IgD-negative memory B cell (primary cell): ENCODE results near the gene PRPF40B. TPM values are rescaled to one million over a fixed set of nuclear protein-coding genes. Genes with fewer than 3 reads are reported as not detected.

Experiments used
- H3K27ac Mint-ChIP-seq, 3 donors: one replicate each; pipeline ENCODE4 v1.8.0; 2020 to 2022; ENCODE audit warnings: mild to moderate bottlenecking in 3 of 3, mixed read lengths in 3 of 3, moderate library complexity in 1 of 3
- H3K27me3 Mint-ChIP-seq: one replicate; pipeline ENCODE4 v1.8.0; 2021; ENCODE audit warnings: mixed read lengths
- H3K36me3 Mint-ChIP-seq: one replicate; pipeline ENCODE4 v1.8.0; 2020; ENCODE audit warnings: mild to moderate bottlenecking, mixed read lengths
- H3K4me1 Mint-ChIP-seq, 3 donors: one replicate each; pipeline ENCODE4 v1.8.0; 2020 to 2022; ENCODE audit warnings: mixed read lengths in 3 of 3, mild to moderate bottlenecking in 1 of 3
- H3K4me3 Mint-ChIP-seq, 4 donors: one replicate each; pipeline ENCODE4 v1.8.0; 2020 to 2022; ENCODE audit warnings: mild to moderate bottlenecking in 4 of 4, mixed read lengths in 4 of 4, moderate library complexity in 3 of 4
- H3K9me3 Mint-ChIP-seq, 3 donors: one replicate each; pipeline ENCODE4 v1.8.0; 2020 to 2021; ENCODE audit warnings: mixed read lengths in 3 of 3, mild to moderate bottlenecking in 1 of 3
- polyA plus RNA-seq: library from polyadenylated mRNA; unstranded; fragments of 300-500 nt; fragmentation: Illumina TruSeq; gene quantifications from one replicate; pipeline ENCODE4 v1.2.3, GENCODE V29; 2021

PRPF40B gene
- polyA plus RNA-seq, 1 donor from 2014 or later, result 5.7 TPM

- Mint-ChIP-seq H3K36me3 (peaks cover 3% of the 10 kb centered on the region), H3K4me1 (peaks cover 11 to 13% (median 12%) of the 10 kb centered on the region in 3 donors), H3K4me3 (no peak overlapping the region), H3K27me3 (no peaks in the 10 kb centered on the region), H3K27ac (peak overlapping the region in 1 of 3 donors; percentile 84), H3K9me3 (no peaks in the 10 kb centered on the region)
Observed at GRCh38 chr12:49636979-49637755, 13.8 kb downstream of the PRPF40B start.

GRCh38 chr12:49641748-49642369 lies 18.5 kb downstream of the PRPF40B start:
- H3K27me3 Mint-ChIP-seq, result no peaks in the 10 kb centered on the region
- no peak overlapping the region for H3K27ac Mint-ChIP-seq
- no peaks in the 10 kb centered on the region for H3K9me3 Mint-ChIP-seq
- no peak overlapping the region for H3K4me3 Mint-ChIP-seq
- H3K4me1 Mint-ChIP-seq, result peaks cover 15 to 22% (median 19%) of the 10 kb centered on the region in 3 donors
- peaks cover 3% of the 10 kb centered on the region for H3K36me3 Mint-ChIP-seq

GRCh38 chr12:49642370-49642802 lies 19.0 kb downstream of the PRPF40B start:
- H3K4me1 Mint-ChIP-seq, result peaks cover 13 to 18% (median 15%) of the 10 kb centered on the region in 3 donors

GRCh38 chr12:49643135-49643534 lies 19.8 kb downstream of the PRPF40B start:
- Mint-ChIP-seq H3K9me3 (no peaks in the 10 kb centered on the region), H3K4me1 (peaks cover 13 to 19% (median 15%) of the 10 kb centered on the region in 3 donors), H3K27me3 (no peaks in the 10 kb centered on the region), H3K27ac (no peak overlapping the region), H3K36me3 (peaks cover 1% of the 10 kb centered on the region), H3K4me3 (no peak overlapping the region)

More at GRCh38 chr12:49642370-49642802, 19.0 kb downstream of the PRPF40B start:
- no peaks in the 10 kb centered on the region for H3K27me3 Mint-ChIP-seq
- peaks cover 4% of the 10 kb centered on the region for H3K36me3 Mint-ChIP-seq
- no peak overlapping the region for H3K27ac Mint-ChIP-seq
- H3K9me3 Mint-ChIP-seq, result no peaks in the 10 kb centered on the region
- H3K4me3 Mint-ChIP-seq, result no peak overlapping the region

GRCh38 chr12:49643961-49644619 lies 20.7 kb downstream of the PRPF40B start:
- peaks cover 2% of the 10 kb centered on the region for H3K36me3 Mint-ChIP-seq
- peaks cover 11 to 17% (median 15%) of the 10 kb centered on the region in 3 donors for H3K4me1 Mint-ChIP-seq

GRCh38 chr12:49644620-49644994 lies 21.2 kb downstream of the PRPF40B start:
- Mint-ChIP-seq H3K4me1 (peaks cover 6 to 14% (median 14%) of the 10 kb centered on the region in 3 donors), H3K9me3 (no peaks in the 10 kb centered on the region), H3K4me3 (peak overlapping the region in 2 of 4 donors; percentile 32 to 50), H3K27ac (peak overlapping the region; percentile 2 to 81 (median 11)), H3K27me3 (no peaks in the 10 kb centered on the region), H3K36me3 (peaks cover 2% of the 10 kb centered on the region)

More at GRCh38 chr12:49643961-49644619, 20.7 kb downstream of the PRPF40B start:
- Mint-ChIP-seq H3K4me3 (no peak overlapping the region), H3K27me3 (no peaks in the 10 kb centered on the region), H3K9me3 (no peaks in the 10 kb centered on the region), H3K27ac (peak overlapping the region in 2 of 3 donors; percentile 2 to 81)

- Mint-ChIP-seq H3K27me3 (no peaks in the 10 kb centered on the region), H3K9me3 (no peaks in the 10 kb centered on the region), H3K27ac (peak overlapping the region in 2 of 3 donors; percentile 59 to 81), H3K4me1 (peaks cover 11 to 17% (median 14%) of the 10 kb centered on the region in 3 donors), H3K36me3 (peaks cover 4% of the 10 kb centered on the region), H3K4me3 (no peak overlapping the region)
Observed at GRCh38 chr12:49645146-49646039, 22.0 kb downstream of the PRPF40B start.

GRCh38 chr12:49646331-49646830 lies 23.0 kb downstream of the PRPF40B start:
- Mint-ChIP-seq H3K4me3 (no peak overlapping the region), H3K4me1 (peaks cover 11 to 17% (median 14%) of the 10 kb centered on the region in 3 donors), H3K27me3 (no peaks in the 10 kb centered on the region), H3K27ac (peak overlapping the region in 2 of 3 donors; percentile 23 to 83), H3K9me3 (no peaks in the 10 kb centered on the region), H3K36me3 (peaks cover 4% of the 10 kb centered on the region)

- Mint-ChIP-seq H3K4me3 (no peak overlapping the region), H3K36me3 (peaks cover 4% of the 10 kb centered on the region), H3K27me3 (no peaks in the 10 kb centered on the region), H3K27ac (peak overlapping the region in 2 of 3 donors; percentile 23 to 83), H3K9me3 (no peaks in the 10 kb centered on the region), H3K4me1 (peaks cover 11 to 17% (median 14%) of the 10 kb centered on the region in 3 donors)
Observed at GRCh38 chr12:49646871-49647654, 23.7 kb downstream of the PRPF40B start.

- Mint-ChIP-seq H3K36me3 (peaks cover 4% of the 10 kb centered on the region), H3K27ac (no peak overlapping the region), H3K27me3 (no peaks in the 10 kb centered on the region), H3K4me1 (peaks cover 14 to 17% (median 15%) of the 10 kb centered on the region in 3 donors), H3K9me3 (no peaks in the 10 kb centered on the region), H3K4me3 (no peak overlapping the region)
Observed at GRCh38 chr12:49647827-49648711, 24.7 kb downstream of the PRPF40B start.

GRCh38 chr12:49648712-49649003 lies 25.3 kb downstream of the PRPF40B start:
- peaks cover 14 to 17% (median 15%) of the 10 kb centered on the region in 3 donors for H3K4me1 Mint-ChIP-seq
- no peaks in the 10 kb centered on the region for H3K27me3 Mint-ChIP-seq
- H3K9me3 Mint-ChIP-seq, result no peaks in the 10 kb centered on the region
- no peak overlapping the region for H3K27ac Mint-ChIP-seq
- peaks cover 4% of the 10 kb centered on the region for H3K36me3 Mint-ChIP-seq
- H3K4me3 Mint-ChIP-seq, result no peak overlapping the region

- Mint-ChIP-seq H3K27me3 (no peaks in the 10 kb centered on the region), H3K36me3 (peaks cover 4% of the 10 kb centered on the region), H3K9me3 (no peaks in the 10 kb centered on the region), H3K4me1 (peaks cover 13 to 16% (median 14%) of the 10 kb centered on the region in 3 donors), H3K4me3 (no peak overlapping the region), H3K27ac (peak overlapping the region in 1 of 3 donors; percentile 17)
Observed at GRCh38 chr12:49649445-49649844, 26.1 kb downstream of the PRPF40B start.

GRCh38 chr12:49649892-49650291 lies 26.5 kb downstream of the PRPF40B start:
- no peak overlapping the region for H3K27ac Mint-ChIP-seq
- no peak overlapping the region for H3K4me3 Mint-ChIP-seq
- no peaks in the 10 kb centered on the region for H3K27me3 Mint-ChIP-seq
- no peaks in the 10 kb centered on the region for H3K9me3 Mint-ChIP-seq
- peaks cover 4% of the 10 kb centered on the region for H3K36me3 Mint-ChIP-seq
- H3K4me1 Mint-ChIP-seq, result peaks cover 10 to 13% (median 10%) of the 10 kb centered on the region in 3 donors
